Chondrocyte (in vitro differentiated cells): Measurements from ENCODE around the gene CNKSR1. TPM values are rescaled to one million over a fixed set of nuclear protein-coding genes. Genes with fewer than 3 reads are reported as not detected.
"Not testable (repeated sequence)": the region's sequence is repeated elsewhere in the genome, so short reads cannot be mapped to it uniquely, and the experiment has no call there.

Source experiments
- DNase-seq: peaks from one replicate; pipeline ENCODE4 v3.0.0; 2021; ENCODE audit warnings: mixed read lengths, low spot score
- H3K27ac Mint-ChIP-seq: one replicate; pipeline ENCODE4 v1.8.0; 2021; ENCODE audit warnings: mild to moderate bottlenecking, moderate library complexity, mixed read lengths; ENCODE audit not compliant: unreplicated experiment
- H3K27me3 Mint-ChIP-seq: 2 replicates; pipeline ENCODE4 v1.8.0; 2021; ENCODE audit warnings: low read depth, mixed read lengths
- H3K36me3 Mint-ChIP-seq: 2 replicates; pipeline ENCODE4 v1.8.0; 2021; ENCODE audit warnings: low read depth, mixed read lengths
- H3K4me1 Mint-ChIP-seq: 2 replicates; pipeline ENCODE4 v1.8.0; 2021; ENCODE audit warnings: low read depth, mild to moderate bottlenecking, mixed read lengths
- H3K4me3 Mint-ChIP-seq: one replicate; pipeline ENCODE4 v1.8.0; 2021; ENCODE audit warnings: mild to moderate bottlenecking, moderate library complexity, mixed read lengths; ENCODE audit not compliant: unreplicated experiment
- H3K9me3 Mint-ChIP-seq: 2 replicates; pipeline ENCODE4 v1.8.0; 2021; ENCODE audit warnings: low read depth, mixed read lengths
- CTCF ChIP-seq: fragments of 200-600 bp; sonication (generic); IDR thresholded peaks from 2 replicates; pipeline ENCODE4 v1.5.0; 2021; ENCODE audit warnings: antibody characterized with exemption, mild to moderate bottlenecking, moderate library complexity
- total RNA-seq: library from RNA; stranded (reverse); gene quantifications from 3 replicates; pipeline ENCODE4 v1.2.1, GENCODE V29; 2021

CNKSR1 gene
- total RNA-seq, 1 donor from 2014 or later = 0.80 TPM

- H3K27ac Mint-ChIP-seq = no peak overlapping the region
- DNase-seq = no peak
- H3K4me1 Mint-ChIP-seq = peaks cover 6% of the 10 kb centered on the region
- no peak for TF ChIP-seq CTCF
- H3K4me3 Mint-ChIP-seq = no peak overlapping the region
- H3K9me3 Mint-ChIP-seq = no peaks in the 10 kb centered on the region
- no peaks in the 10 kb centered on the region for H3K27me3 Mint-ChIP-seq
- no peaks in the 10 kb centered on the region for H3K36me3 Mint-ChIP-seq
Measured at GRCh38 chr1:26220199-26220912, 43.1 kb downstream of the CNKSR1 start.

GRCh38 chr1:26221094-26221493 is 43.8 kb downstream of the CNKSR1 start:
- H3K9me3 Mint-ChIP-seq = no peaks in the 10 kb centered on the region
- peaks cover 5% of the 10 kb centered on the region for H3K27me3 Mint-ChIP-seq

GRCh38 chr1:26224606-26225005 is 47.3 kb downstream of the CNKSR1 start:
- peaks cover 12% of the 10 kb centered on the region for H3K4me1 Mint-ChIP-seq
- H3K27me3 Mint-ChIP-seq = peaks cover 5% of the 10 kb centered on the region
- no peak for TF ChIP-seq CTCF
- no peaks in the 10 kb centered on the region for H3K36me3 Mint-ChIP-seq
- no peak overlapping the region for H3K4me3 Mint-ChIP-seq
- no peaks in the 10 kb centered on the region for H3K9me3 Mint-ChIP-seq
- H3K27ac Mint-ChIP-seq = no peak overlapping the region
- no peak for DNase-seq

More at GRCh38 chr1:26221094-26221493, 43.8 kb downstream of the CNKSR1 start:
- no peak overlapping the region for H3K27ac Mint-ChIP-seq
- no peaks in the 10 kb centered on the region for H3K36me3 Mint-ChIP-seq
- no peak overlapping the region for H3K4me3 Mint-ChIP-seq
- peaks cover 12% of the 10 kb centered on the region for H3K4me1 Mint-ChIP-seq
- DNase-seq = no peak
- TF ChIP-seq CTCF = no peak

GRCh38 chr1:26225033-26225831 is 47.9 kb downstream of the CNKSR1 start:
- peaks cover 9% of the 10 kb centered on the region for H3K4me1 Mint-ChIP-seq
- no peak for DNase-seq
- H3K27me3 Mint-ChIP-seq = peaks cover 5% of the 10 kb centered on the region
- peak overlapping the region; percentile 70 for H3K4me3 Mint-ChIP-seq
- H3K27ac Mint-ChIP-seq = no peak overlapping the region
- no peak for TF ChIP-seq CTCF
- H3K9me3 Mint-ChIP-seq = no peaks in the 10 kb centered on the region
- no peaks in the 10 kb centered on the region for H3K36me3 Mint-ChIP-seq

- not testable (repeated sequence) for H3K9me3 Mint-ChIP-seq, DNase-seq, H3K27me3 Mint-ChIP-seq, H3K27ac Mint-ChIP-seq, H3K4me3 Mint-ChIP-seq, H3K36me3 Mint-ChIP-seq
- H3K4me1 Mint-ChIP-seq = peaks cover 19% of the 10 kb centered on the region
Measured at GRCh38 chr1:26230682-26231081, 53.4 kb downstream of the CNKSR1 start.
